ENCODE measurements around the gene ARHGAP26. TPM values are rescaled to one million over a fixed set of nuclear protein-coding genes. Genes with fewer than 3 reads are reported as not detected.

Gene ARHGAP26
- total RNA-seq, 1 experiment from 2014 or later = 34.5 TPM

- H3K27me3 ChIP-seq (ENCODE audit: insufficient read depth, low read length) = no peaks in the 10 kb centered on the region
- H3K9ac ChIP-seq (ENCODE audit: low read length) = no peak overlapping the region
- H4K20me1 ChIP-seq (ENCODE audit: insufficient read depth) = no peaks in the 10 kb centered on the region
- BruUV-seq (replicated peaks) = no TSS peak
- H2AFZ ChIP-seq (ENCODE audit: low read depth, low read length, poor library complexity, severe bottlenecking) = no peak overlapping the region
- H3K9me3 ChIP-seq (ENCODE audit: control insufficient read depth in 1 of 2, insufficient read depth in 1 of 2, low read depth in 1 of 2, low read length in 2 of 2) = no peaks in the 10 kb centered on the region
- intact Hi-C loops (cut with micrococcal nuclease) = no loop called here
- ChIA-PET RAD21 (ENCODE audit: low non-redundant PET in 1 of 2, low total read pairs in 2 of 2, uncharacterized antibody in 2 of 2, unreplicated experiment in 2 of 2) (no interaction called here), CTCF (interaction anchor here (0.8 to 1.8 kb wide), 2 partner anchors 16 to 18 kb away, joined by 3 to 4 read pairs; no protein-coding TSS in a partner anchor), POLR2A (no interaction called here)
- TF ChIP-seq FOSL1 (IDR thresholded peaks at IDR 0.05; ENCODE audit: low read depth) = no peak
- TF ChIP-seq ELF1 (IDR thresholded peaks at IDR 0.05; ENCODE audit: borderline replicate concordance, low read depth) = no peak
- no peak for TF ChIP-seq SRF (IDR thresholded peaks at IDR 0.05; ENCODE audit: low read depth)
- TF ChIP-seq RAD21 (IDR thresholded peaks at IDR 0.05; ENCODE audit: low read depth) = no peak
- no peak for TF ChIP-seq REST (IDR thresholded peaks at IDR 0.05; ENCODE audit: low read depth)
- no peak for TF ChIP-seq CBX3 (IDR thresholded peaks at IDR 0.05; ENCODE audit: low read depth)
- no peak for TF ChIP-seq SP1 (IDR thresholded peaks at IDR 0.05; ENCODE audit: low read depth)
- DNase-seq (ENCODE audit: low read depth, low spot score) (no peak), ATAC-seq (no peak)
- H3K36me3 ChIP-seq (ENCODE audit: control insufficient read depth in 1 of 2, insufficient read depth in 2 of 2, low read length in 2 of 2) = no peaks in the 10 kb centered on the region
- H3K4me2 ChIP-seq (ENCODE audit: low read length) = no peak overlapping the region
- H3K27ac ChIP-seq (ENCODE audit: low read depth, low read length) = no peak overlapping the region
- H3K9me2 ChIP-seq (ENCODE audit: insufficient read depth) = no peaks in the 10 kb centered on the region
- H3K79me2 ChIP-seq (ENCODE audit: insufficient read depth, low read length) = no peaks in the 10 kb centered on the region
- no peak overlapping the region for H3K4me3 ChIP-seq (replicated peaks in 1 of 2; ENCODE audit: low read depth in 1 of 2, low read length in 2 of 2)
- no peaks in the 10 kb centered on the region for H3K4me1 ChIP-seq (ENCODE audit: control insufficient read depth in 1 of 2, insufficient read depth in 2 of 2, low read length in 2 of 2)
These were observed 439.8 kb downstream of the ARHGAP26 start for GRCh38 chr5:143209881-143210395.

GRCh38 chr5:143210576-143210975, 440.4 kb downstream of the ARHGAP26 start:
- no peaks in the 10 kb centered on the region for H3K79me2 ChIP-seq (ENCODE audit: insufficient read depth, low read length)
- no peak overlapping the region for H3K9ac ChIP-seq (ENCODE audit: low read length)
- POLR2A ChIA-PET = no interaction called here
- ATAC-seq = no peak
- no peak overlapping the region for H3K27ac ChIP-seq (ENCODE audit: low read depth, low read length)
- H3K4me1 ChIP-seq (ENCODE audit: control insufficient read depth in 1 of 2, insufficient read depth in 2 of 2, low read length in 2 of 2) = no peaks in the 10 kb centered on the region
- no peaks in the 10 kb centered on the region for H3K9me2 ChIP-seq (ENCODE audit: insufficient read depth)
- H3K4me2 ChIP-seq (ENCODE audit: low read length) = no peak overlapping the region
- intact Hi-C loops (cut with micrococcal nuclease) = no loop called here
- no peaks in the 10 kb centered on the region for H4K20me1 ChIP-seq (ENCODE audit: insufficient read depth)
- RAD21 ChIA-PET (ENCODE audit: low non-redundant PET in 1 of 2, low total read pairs in 2 of 2, uncharacterized antibody in 2 of 2, unreplicated experiment in 2 of 2) = no interaction called here
- no peak overlapping the region for H2AFZ ChIP-seq (ENCODE audit: low read depth, low read length, poor library complexity, severe bottlenecking)
- no peak overlapping the region for H3K4me3 ChIP-seq (replicated peaks in 1 of 2; ENCODE audit: low read depth in 1 of 2, low read length in 2 of 2)
- CTCF ChIA-PET = no interaction called here
- DNase-seq (ENCODE audit: low read depth, low spot score) = no peak
- no peaks in the 10 kb centered on the region for H3K27me3 ChIP-seq (ENCODE audit: insufficient read depth, low read length)
- no peaks in the 10 kb centered on the region for H3K36me3 ChIP-seq (ENCODE audit: control insufficient read depth in 1 of 2, insufficient read depth in 2 of 2, low read length in 2 of 2)
- TF ChIP-seq ZBTB33 (IDR thresholded peaks at IDR 0.05; ENCODE audit: extremely low read depth, insufficient replicate concordance, low read length) (no peak), EZH2 (IDR thresholded peaks at IDR 0.05) (no peak), CEBPB (IDR thresholded peaks at IDR 0.05; ENCODE audit: low read depth) (no peak), FOSL1 (IDR thresholded peaks at IDR 0.05; ENCODE audit: low read depth) (no peak), TCF7L2 (IDR thresholded peaks at IDR 0.05; ENCODE audit: borderline replicate concordance, extremely low read depth, insufficient read depth, insufficient read length) (no peak), SIN3A (IDR thresholded peaks at IDR 0.05; ENCODE audit: low read depth) (no peak)
- H3K9me3 ChIP-seq (ENCODE audit: control insufficient read depth in 1 of 2, insufficient read depth in 1 of 2, low read depth in 1 of 2, low read length in 2 of 2) = no peaks in the 10 kb centered on the region
- no TSS peak for BruUV-seq (replicated peaks)
